Measurements from ENCODE around the gene NDRG3.

NDRG3 gene

GRCh38 chr20:36737183-36737499, 8.7 kb downstream of the NDRG3 start:
- H3K4me3 ChIP-seq (ENCODE audit: low read length) = no peak overlapping the region
- no CpG with 5 or more reads among the region's 6 CpGs for WGBS (ENCODE audit: insufficient coverage, insufficient read length)
- no peak overlapping the region for H3K27ac ChIP-seq (ENCODE audit: low read length)
- H3K4me1 ChIP-seq (ENCODE audit: control insufficient read depth, insufficient read depth, low read length) = no peaks in the 10 kb centered on the region
- no peaks in the 10 kb centered on the region for H3K9me3 ChIP-seq (ENCODE audit: control insufficient read depth, insufficient read depth, low read length)
- no peaks in the 10 kb centered on the region for H3K27me3 ChIP-seq (ENCODE audit: control insufficient read depth, insufficient read depth, low read length)
- DNase-seq (ENCODE audit: low read depth, low spot score) = no peak
- no peaks in the 10 kb centered on the region for H3K36me3 ChIP-seq (ENCODE audit: control insufficient read depth, insufficient read depth, low read length)

DNA sequence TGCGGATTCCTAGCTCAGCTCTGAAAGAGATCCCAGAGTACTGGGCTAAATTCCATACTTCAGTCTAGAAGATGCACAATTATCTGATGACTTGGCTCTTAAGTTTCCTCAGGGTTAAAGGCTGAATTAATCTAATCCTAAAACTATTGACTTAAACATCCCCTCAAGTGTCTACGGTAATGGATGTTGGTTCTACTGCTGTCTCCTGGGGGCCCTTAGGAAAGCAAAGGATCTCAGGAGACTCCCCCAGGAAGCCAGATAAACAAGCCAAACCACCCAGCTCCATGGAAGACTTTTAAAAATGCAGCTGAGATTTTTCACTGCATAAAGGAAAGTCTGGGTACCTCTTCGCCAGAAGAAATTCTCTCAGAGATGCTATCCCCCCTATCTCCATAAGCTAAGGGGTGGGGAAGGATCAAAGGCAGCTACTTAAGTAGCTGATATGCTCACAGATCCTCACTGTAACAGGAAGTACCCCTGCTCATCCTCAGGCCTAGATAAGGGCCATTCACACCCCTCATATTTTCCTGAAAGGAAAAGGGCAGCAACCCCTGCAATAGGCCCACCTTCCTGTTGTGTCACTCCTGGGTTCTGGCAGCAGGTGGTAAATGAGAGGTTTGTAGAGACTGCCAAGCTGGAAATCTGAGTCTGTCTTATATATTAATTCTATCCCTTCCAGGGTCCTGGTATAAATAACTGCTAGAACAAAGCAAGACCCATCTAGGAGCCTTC, 9.3 kb downstream of the NDRG3 start:
- no peaks in the 10 kb centered on the region for H3K4me1 ChIP-seq (ENCODE audit: control insufficient read depth, insufficient read depth, low read length)
- no peaks in the 10 kb centered on the region for H3K27me3 ChIP-seq (ENCODE audit: control insufficient read depth, insufficient read depth, low read length)
- no peak overlapping the region for H3K27ac ChIP-seq (ENCODE audit: low read length)
- DNase-seq (ENCODE audit: low read depth, low spot score) = no peak
- no peak overlapping the region for H3K4me3 ChIP-seq (ENCODE audit: low read length)
- no peaks in the 10 kb centered on the region for H3K36me3 ChIP-seq (ENCODE audit: control insufficient read depth, insufficient read depth, low read length)
- WGBS (ENCODE audit: insufficient coverage, insufficient read length) = no CpG with 5 or more reads among the region's 3 CpGs
- H3K9me3 ChIP-seq (ENCODE audit: control insufficient read depth, insufficient read depth, low read length) = no peaks in the 10 kb centered on the region

DNA sequence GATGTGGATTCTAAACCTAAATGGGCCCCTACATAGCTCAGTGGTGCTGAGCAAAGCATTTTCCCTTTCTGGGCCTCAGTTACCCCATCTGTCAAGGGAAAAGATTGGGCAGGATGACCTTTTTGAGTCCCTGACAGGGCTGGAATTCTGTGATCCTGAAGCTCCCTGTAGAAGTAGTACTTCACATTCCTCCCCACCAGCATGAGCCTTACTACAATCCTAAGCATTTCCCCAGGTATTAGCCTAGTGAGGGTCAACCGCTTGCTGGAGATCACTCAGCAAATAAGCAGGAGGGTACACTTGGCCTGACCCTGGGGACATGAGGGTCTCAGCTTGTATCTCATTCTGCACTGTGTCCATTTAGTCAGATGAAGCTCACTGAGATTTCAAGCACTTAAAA, 13.4 kb downstream of the NDRG3 start:
- Histone ChIP-seq H3K36me3 (ENCODE audit: control insufficient read depth, insufficient read depth, low read length) (no peaks in the 10 kb centered on the region), H3K9me3 (ENCODE audit: control insufficient read depth, insufficient read depth, low read length) (no peaks in the 10 kb centered on the region), H3K27me3 (ENCODE audit: control insufficient read depth, insufficient read depth, low read length) (no peaks in the 10 kb centered on the region), H3K4me3 (ENCODE audit: low read length) (no peak overlapping the region), H3K27ac (ENCODE audit: low read length) (no peak overlapping the region), H3K4me1 (ENCODE audit: control insufficient read depth, insufficient read depth, low read length) (no peaks in the 10 kb centered on the region)
- WGBS (ENCODE audit: insufficient coverage, insufficient read length) = no CpG with 5 or more reads among the region's 1 CpG
- no peak for DNase-seq (ENCODE audit: low read depth, low spot score)

GRCh38 chr20:36728986-36729385, 16.9 kb downstream of the NDRG3 start:
- no CpG with 5 or more reads among the region's 3 CpGs for WGBS (ENCODE audit: insufficient coverage, insufficient read length)

GRCh38 chr20:36726168-36726567, 19.7 kb downstream of the NDRG3 start:
- WGBS (ENCODE audit: insufficient coverage, insufficient read length) = no CpG with 5 or more reads among the region's 3 CpGs
- no peak overlapping the region for H3K27ac ChIP-seq (ENCODE audit: low read length)

More at GRCh38 chr20:36728986-36729385, 16.9 kb downstream of the NDRG3 start:
- H3K4me3 ChIP-seq (ENCODE audit: low read length) = no peak overlapping the region
- H3K27ac ChIP-seq (ENCODE audit: low read length) = no peak overlapping the region
- H3K4me1 ChIP-seq (ENCODE audit: control insufficient read depth, insufficient read depth, low read length) = no peaks in the 10 kb centered on the region
- no peaks in the 10 kb centered on the region for H3K36me3 ChIP-seq (ENCODE audit: control insufficient read depth, insufficient read depth, low read length)
- no peaks in the 10 kb centered on the region for H3K9me3 ChIP-seq (ENCODE audit: control insufficient read depth, insufficient read depth, low read length)
- no peak for DNase-seq (ENCODE audit: low read depth, low spot score)
- no peaks in the 10 kb centered on the region for H3K27me3 ChIP-seq (ENCODE audit: control insufficient read depth, insufficient read depth, low read length)

DNA sequence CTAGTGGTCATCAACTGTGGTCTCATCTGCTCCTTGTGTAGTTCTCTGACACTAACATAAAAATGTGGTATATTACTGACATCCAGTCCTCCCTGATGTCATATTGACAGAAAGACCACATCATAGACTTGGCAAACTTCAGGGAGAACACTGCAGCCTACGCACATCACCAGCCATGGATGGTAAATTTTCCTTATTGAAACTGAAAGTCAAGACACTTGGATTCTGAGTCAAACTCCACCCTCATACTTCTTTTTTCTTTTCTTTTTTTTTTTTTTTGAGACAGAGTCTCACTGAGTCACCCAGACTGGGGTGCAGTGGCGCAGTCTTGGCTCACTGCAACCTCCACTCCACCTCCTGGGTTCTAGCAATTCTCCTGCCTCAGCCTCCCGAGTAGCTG, 25.4 kb downstream of the NDRG3 start:
- H3K27me3 ChIP-seq (ENCODE audit: control insufficient read depth, insufficient read depth, low read length) = no peaks in the 10 kb centered on the region
- H3K9me3 ChIP-seq (ENCODE audit: control insufficient read depth, insufficient read depth, low read length) = no peaks in the 10 kb centered on the region
- H3K4me3 ChIP-seq (ENCODE audit: low read length) = no peak overlapping the region
- H3K27ac ChIP-seq (ENCODE audit: low read length) = no peak overlapping the region
- no CpG with 5 or more reads among the region's 3 CpGs for WGBS (ENCODE audit: insufficient coverage, insufficient read length)
- no peak for DNase-seq (ENCODE audit: low read depth, low spot score)
- H3K36me3 ChIP-seq (ENCODE audit: control insufficient read depth, insufficient read depth, low read length) = no peaks in the 10 kb centered on the region
- H3K4me1 ChIP-seq (ENCODE audit: control insufficient read depth, insufficient read depth, low read length) = no peaks in the 10 kb centered on the region

More at GRCh38 chr20:36726168-36726567, 19.7 kb downstream of the NDRG3 start:
- H3K9me3 ChIP-seq (ENCODE audit: control insufficient read depth, insufficient read depth, low read length) = no peaks in the 10 kb centered on the region
- H3K4me1 ChIP-seq (ENCODE audit: control insufficient read depth, insufficient read depth, low read length) = no peaks in the 10 kb centered on the region
- no peak for DNase-seq (ENCODE audit: low read depth, low spot score)
- H3K4me3 ChIP-seq (ENCODE audit: low read length) = no peak overlapping the region
- H3K36me3 ChIP-seq (ENCODE audit: control insufficient read depth, insufficient read depth, low read length) = no peaks in the 10 kb centered on the region
- no peaks in the 10 kb centered on the region for H3K27me3 ChIP-seq (ENCODE audit: control insufficient read depth, insufficient read depth, low read length)

GRCh38 chr20:36717657-36718056, 28.2 kb downstream of the NDRG3 start:
- Histone ChIP-seq H3K27me3 (ENCODE audit: control insufficient read depth, insufficient read depth, low read length) (no peaks in the 10 kb centered on the region), H3K36me3 (ENCODE audit: control insufficient read depth, insufficient read depth, low read length) (no peaks in the 10 kb centered on the region), H3K9me3 (ENCODE audit: control insufficient read depth, insufficient read depth, low read length) (no peaks in the 10 kb centered on the region), H3K4me1 (ENCODE audit: control insufficient read depth, insufficient read depth, low read length) (no peaks in the 10 kb centered on the region), H3K4me3 (ENCODE audit: low read length) (no peak overlapping the region), H3K27ac (ENCODE audit: low read length) (no peak overlapping the region)
- DNase-seq (ENCODE audit: low read depth, low spot score) = no peak
- WGBS (ENCODE audit: insufficient coverage, insufficient read length) = no CpG with 5 or more reads among the region's 2 CpGs

GRCh38 chr20:36717021-36717420, 28.9 kb downstream of the NDRG3 start:
- Histone ChIP-seq H3K9me3 (ENCODE audit: control insufficient read depth, insufficient read depth, low read length) (no peaks in the 10 kb centered on the region), H3K4me3 (ENCODE audit: low read length) (no peak overlapping the region), H3K27ac (ENCODE audit: low read length) (no peak overlapping the region), H3K27me3 (ENCODE audit: control insufficient read depth, insufficient read depth, low read length) (no peaks in the 10 kb centered on the region), H3K4me1 (ENCODE audit: control insufficient read depth, insufficient read depth, low read length) (no peaks in the 10 kb centered on the region), H3K36me3 (ENCODE audit: control insufficient read depth, insufficient read depth, low read length) (no peaks in the 10 kb centered on the region)
- no CpG with 5 or more reads among the region's 3 CpGs for WGBS (ENCODE audit: insufficient coverage, insufficient read length)
- DNase-seq (ENCODE audit: low read depth, low spot score) = no peak

DNA sequence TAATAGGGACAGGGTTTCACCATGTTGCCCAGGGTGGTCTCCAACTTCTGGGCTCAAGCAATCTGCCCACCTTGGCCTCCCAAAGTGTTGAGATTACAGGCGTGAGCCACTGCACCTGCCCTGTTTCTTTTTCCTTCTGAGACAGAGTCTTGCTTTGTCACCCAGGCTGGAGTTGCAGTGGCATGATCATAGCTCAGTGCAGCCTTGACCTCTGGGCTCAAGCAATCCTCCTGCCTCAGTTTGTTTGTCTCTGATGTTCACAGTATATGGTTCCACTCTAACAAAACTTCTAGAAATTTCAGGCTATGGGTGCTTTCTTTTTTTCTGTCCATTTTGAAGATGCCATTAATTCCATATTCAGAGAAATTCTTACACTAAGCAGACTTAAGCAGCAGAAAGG, 33.1 kb downstream of the NDRG3 start:
- Histone ChIP-seq H3K4me1 (ENCODE audit: control insufficient read depth, insufficient read depth, low read length) (no peaks in the 10 kb centered on the region), H3K4me3 (ENCODE audit: low read length) (no peak overlapping the region), H3K9me3 (ENCODE audit: control insufficient read depth, insufficient read depth, low read length) (no peaks in the 10 kb centered on the region), H3K27me3 (ENCODE audit: control insufficient read depth, insufficient read depth, low read length) (no peaks in the 10 kb centered on the region), H3K36me3 (ENCODE audit: control insufficient read depth, insufficient read depth, low read length) (no peaks in the 10 kb centered on the region), H3K27ac (ENCODE audit: low read length) (no peak overlapping the region)
- WGBS (ENCODE audit: insufficient coverage, insufficient read length) = no CpG with 5 or more reads among the region's 1 CpG
- no peak for DNase-seq (ENCODE audit: low read depth, low spot score)

- WGBS (ENCODE audit: insufficient coverage, insufficient read length) = no CpG with 5 or more reads among the region's 5 CpGs
- H3K4me1 ChIP-seq (ENCODE audit: control insufficient read depth, insufficient read depth, low read length) = no peaks in the 10 kb centered on the region
- no peaks in the 10 kb centered on the region for H3K9me3 ChIP-seq (ENCODE audit: control insufficient read depth, insufficient read depth, low read length)
- H3K27me3 ChIP-seq (ENCODE audit: control insufficient read depth, insufficient read depth, low read length) = no peaks in the 10 kb centered on the region
- H3K27ac ChIP-seq (ENCODE audit: low read length) = no peak overlapping the region
- DNase-seq (ENCODE audit: low read depth, low spot score) = no peak
- no peaks in the 10 kb centered on the region for H3K36me3 ChIP-seq (ENCODE audit: control insufficient read depth, insufficient read depth, low read length)
- H3K4me3 ChIP-seq (ENCODE audit: low read length) = no peak overlapping the region
Observed at GRCh38 chr20:36709126-36709525, 36.8 kb downstream of the NDRG3 start.

DNA sequence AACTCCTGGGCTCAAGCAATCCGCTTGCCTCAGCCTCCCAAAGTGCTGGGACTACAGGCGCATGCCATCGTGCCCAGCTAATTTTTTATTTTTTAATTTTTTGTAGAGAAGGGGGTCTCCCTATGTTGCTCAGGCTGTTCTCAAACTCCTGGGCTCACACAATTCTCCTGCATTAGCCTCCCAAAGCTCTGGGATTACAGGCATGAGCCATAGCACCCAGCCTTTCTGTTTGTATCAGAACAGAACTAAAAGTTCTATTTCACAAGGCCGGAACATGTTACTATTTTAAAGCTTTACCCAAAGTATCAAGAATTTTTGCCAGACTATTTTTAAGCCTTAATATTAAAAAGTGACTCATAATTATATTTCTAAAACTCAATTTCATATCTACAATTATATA, 42.4 kb downstream of the NDRG3 start:
- Histone ChIP-seq H3K27ac (ENCODE audit: low read length) (no peak overlapping the region), H3K36me3 (ENCODE audit: control insufficient read depth, insufficient read depth, low read length) (no peaks in the 10 kb centered on the region), H3K27me3 (ENCODE audit: control insufficient read depth, insufficient read depth, low read length) (no peaks in the 10 kb centered on the region), H3K9me3 (ENCODE audit: control insufficient read depth, insufficient read depth, low read length) (no peaks in the 10 kb centered on the region), H3K4me1 (ENCODE audit: control insufficient read depth, insufficient read depth, low read length) (no peaks in the 10 kb centered on the region), H3K4me3 (ENCODE audit: low read length) (no peak overlapping the region)
- no CpG with 5 or more reads among the region's 4 CpGs for WGBS (ENCODE audit: insufficient coverage, insufficient read length)
- no peak for DNase-seq (ENCODE audit: low read depth, low spot score)
